ENCODE data around the gene SMCO4. TPM values are rescaled to one million over a fixed set of nuclear protein-coding genes. Genes with fewer than 3 reads are reported as not detected.

Gene SMCO4
- total and polyA plus RNA-seq, 2 donors (not counting 1 experiment from before 2014, with no cell fraction given), result 8.2 to 8.6 TPM

DNA sequence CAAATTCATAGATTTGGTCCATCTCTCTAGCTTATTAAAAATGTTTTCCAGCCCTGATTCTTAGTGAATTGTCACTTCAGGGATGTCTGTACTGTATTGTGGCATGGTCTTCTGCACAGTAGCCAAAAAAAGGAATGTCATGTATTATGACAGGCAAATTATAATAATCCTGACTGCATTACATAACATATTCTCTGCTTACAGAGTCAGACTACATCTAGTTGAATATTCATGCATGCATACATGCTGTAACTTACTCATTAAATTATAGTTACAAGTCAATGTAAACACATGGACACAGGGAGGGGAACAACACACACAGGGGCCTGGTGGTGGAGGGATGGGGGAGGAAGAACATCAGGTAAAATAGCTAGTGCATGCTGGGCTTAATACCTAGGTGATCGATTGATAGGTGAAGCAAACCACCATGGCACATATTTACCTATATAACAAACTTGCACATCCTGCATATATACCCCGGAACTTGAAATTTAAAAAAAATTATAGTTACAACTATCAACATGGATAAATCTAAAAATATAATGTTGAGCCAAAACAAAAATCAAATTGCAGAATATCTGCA is 31.5 kb upstream of the SMCO4 start:
- Histone ChIP-seq H3K4me2 (ENCODE audit: extremely low read depth, insufficient read depth, low read length) (no peak overlapping the region), H3K79me2 (ENCODE audit: control insufficient read depth, insufficient read depth, low read length) (no peaks in the 10 kb centered on the region), H3K9me3 (ENCODE audit: control insufficient read depth, insufficient read depth, low read depth, low read length) (no peaks in the 10 kb centered on the region), H2AFZ (ENCODE audit: low read length) (no peak overlapping the region), H3K27ac (ENCODE audit: insufficient read depth, low read length) (no peak overlapping the region), H3K36me3 (ENCODE audit: control insufficient read depth, insufficient read depth, low read length) (no peaks in the 10 kb centered on the region), H4K20me1 (ENCODE audit: control insufficient read depth, extremely low read depth, insufficient read depth, low read length) (no peaks in the 10 kb centered on the region), H3K4me1 (ENCODE audit: control insufficient read depth, extremely low read depth, insufficient read depth, low read length) (peaks cover 2% of the 10 kb centered on the region), H3K9ac (ENCODE audit: insufficient read depth, low read length) (no peak overlapping the region), H3K27me3 (ENCODE audit: control insufficient read depth, insufficient read depth, low read length) (no peaks in the 10 kb centered on the region), H3K4me3 (replicated peaks in 1 of 4; ENCODE audit: control extremely low read depth in 1 of 4, insufficient read depth in 1 of 4, low read depth in 3 of 4, low read length in 4 of 4) (no peak overlapping the region)
- TF ChIP-seq, protein P1, sequence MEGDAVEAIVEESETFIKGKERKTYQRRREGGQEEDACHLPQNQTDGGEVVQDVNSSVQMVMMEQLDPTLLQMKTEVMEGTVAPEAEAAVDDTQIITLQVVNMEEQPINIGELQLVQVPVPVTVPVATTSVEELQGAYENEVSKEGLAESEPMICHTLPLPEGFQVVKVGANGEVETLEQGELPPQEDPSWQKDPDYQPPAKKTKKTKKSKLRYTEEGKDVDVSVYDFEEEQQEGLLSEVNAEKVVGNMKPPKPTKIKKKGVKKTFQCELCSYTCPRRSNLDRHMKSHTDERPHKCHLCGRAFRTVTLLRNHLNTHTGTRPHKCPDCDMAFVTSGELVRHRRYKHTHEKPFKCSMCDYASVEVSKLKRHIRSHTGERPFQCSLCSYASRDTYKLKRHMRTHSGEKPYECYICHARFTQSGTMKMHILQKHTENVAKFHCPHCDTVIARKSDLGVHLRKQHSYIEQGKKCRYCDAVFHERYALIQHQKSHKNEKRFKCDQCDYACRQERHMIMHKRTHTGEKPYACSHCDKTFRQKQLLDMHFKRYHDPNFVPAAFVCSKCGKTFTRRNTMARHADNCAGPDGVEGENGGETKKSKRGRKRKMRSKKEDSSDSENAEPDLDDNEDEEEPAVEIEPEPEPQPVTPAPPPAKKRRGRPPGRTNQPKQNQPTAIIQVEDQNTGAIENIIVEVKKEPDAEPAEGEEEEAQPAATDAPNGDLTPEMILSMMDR (conservative IDR thresholded peaks at IDR 0.05 in 1 of 2, IDR thresholded peaks at IDR 0.05 in 1 of 2; ENCODE audit: low read depth in 1 of 2, low read length in 2 of 2), result no peak
- TF ChIP-seq EZH2 (IDR thresholded peaks at IDR 0.05; ENCODE audit: low read length, missing control alignments), result no peak
- DNase-seq (ENCODE audit: low read depth in 2 of 2), result no peak

DNA sequence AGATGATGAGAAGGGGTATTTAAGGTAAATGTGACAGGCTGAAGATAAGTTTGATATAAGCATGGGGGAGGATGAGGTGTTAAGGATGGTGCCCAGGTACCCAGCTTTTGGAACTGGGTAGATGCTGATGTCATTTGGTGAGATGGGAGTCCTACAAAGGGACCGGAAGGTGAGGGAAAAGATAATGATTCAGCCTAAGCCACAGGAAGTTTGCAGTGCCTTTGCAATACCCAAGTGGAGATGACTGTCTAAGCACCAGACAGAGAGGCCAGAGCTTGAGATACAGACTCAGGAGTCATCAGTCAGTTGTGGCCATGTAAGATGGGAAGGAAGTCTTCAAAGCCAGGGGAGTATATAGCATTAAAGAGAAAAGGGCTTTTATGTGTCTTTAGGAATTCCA is 30.0 kb upstream of the SMCO4 start:
- Histone ChIP-seq H4K20me1 (ENCODE audit: control insufficient read depth, extremely low read depth, insufficient read depth, low read length) (no peaks in the 10 kb centered on the region), H3K4me1 (ENCODE audit: control insufficient read depth, extremely low read depth, insufficient read depth, low read length) (peaks cover 2% of the 10 kb centered on the region), H3K27ac (ENCODE audit: insufficient read depth, low read length) (no peak overlapping the region), H3K4me3 (replicated peaks in 1 of 4; ENCODE audit: control extremely low read depth in 1 of 4, insufficient read depth in 1 of 4, low read depth in 3 of 4, low read length in 4 of 4) (no peak overlapping the region), H2AFZ (ENCODE audit: low read length) (no peak overlapping the region), H3K79me2 (ENCODE audit: control insufficient read depth, insufficient read depth, low read length) (no peaks in the 10 kb centered on the region), H3K36me3 (ENCODE audit: control insufficient read depth, insufficient read depth, low read length) (no peaks in the 10 kb centered on the region), H3K4me2 (ENCODE audit: extremely low read depth, insufficient read depth, low read length) (no peak overlapping the region), H3K27me3 (ENCODE audit: control insufficient read depth, insufficient read depth, low read length) (no peaks in the 10 kb centered on the region), H3K9ac (ENCODE audit: insufficient read depth, low read length) (no peak overlapping the region), H3K9me3 (ENCODE audit: control insufficient read depth, insufficient read depth, low read depth, low read length) (no peaks in the 10 kb centered on the region)
- DNase-seq (ENCODE audit: low read depth in 2 of 2), result no peak
- TF ChIP-seq, protein P1 (conservative IDR thresholded peaks at IDR 0.05 in 1 of 2, IDR thresholded peaks at IDR 0.05 in 1 of 2; ENCODE audit: low read depth in 1 of 2, low read length in 2 of 2), result no peak
- TF ChIP-seq EZH2 (IDR thresholded peaks at IDR 0.05; ENCODE audit: low read length, missing control alignments), result no peak

DNA sequence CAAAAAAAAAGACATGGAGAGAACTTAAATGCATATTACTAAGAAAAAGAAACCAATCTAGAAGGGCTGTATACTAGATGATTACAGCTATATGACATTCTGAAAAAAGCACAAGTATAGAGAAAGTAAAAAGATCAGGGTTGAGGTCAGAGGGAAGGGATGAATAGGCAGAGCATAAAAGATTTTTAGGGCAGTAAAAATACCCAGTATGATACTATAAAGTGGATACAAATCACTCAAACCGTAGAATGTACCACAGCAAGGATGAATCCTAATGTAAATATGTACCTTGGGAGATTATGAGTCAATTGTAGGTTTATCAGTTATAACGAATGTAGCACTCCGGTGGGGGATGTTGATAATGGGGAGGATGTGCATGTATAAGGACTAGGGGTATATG is 29.4 kb upstream of the SMCO4 start:
- H3K9me3 ChIP-seq (ENCODE audit: control insufficient read depth, insufficient read depth, low read depth, low read length), result no peaks in the 10 kb centered on the region
- no peaks in the 10 kb centered on the region for H3K79me2 ChIP-seq (ENCODE audit: control insufficient read depth, insufficient read depth, low read length)
- H3K36me3 ChIP-seq (ENCODE audit: control insufficient read depth, insufficient read depth, low read length), result no peaks in the 10 kb centered on the region
- no peak overlapping the region for H2AFZ ChIP-seq (ENCODE audit: low read length)
- no peak overlapping the region for H3K4me2 ChIP-seq (ENCODE audit: extremely low read depth, insufficient read depth, low read length)
- TF ChIP-seq, protein P1 (conservative IDR thresholded peaks at IDR 0.05 in 1 of 2, IDR thresholded peaks at IDR 0.05 in 1 of 2; ENCODE audit: low read depth in 1 of 2, low read length in 2 of 2), result no peak
- no peak for TF ChIP-seq EZH2 (IDR thresholded peaks at IDR 0.05; ENCODE audit: low read length, missing control alignments)
- H3K4me1 ChIP-seq (ENCODE audit: control insufficient read depth, extremely low read depth, insufficient read depth, low read length), result peaks cover 2% of the 10 kb centered on the region
- no peak overlapping the region for H3K27ac ChIP-seq (ENCODE audit: insufficient read depth, low read length)
- no peaks in the 10 kb centered on the region for H3K27me3 ChIP-seq (ENCODE audit: control insufficient read depth, insufficient read depth, low read length)
- DNase-seq (ENCODE audit: low read depth in 2 of 2), result no peak
- H4K20me1 ChIP-seq (ENCODE audit: control insufficient read depth, extremely low read depth, insufficient read depth, low read length), result no peaks in the 10 kb centered on the region
- no peak overlapping the region for H3K9ac ChIP-seq (ENCODE audit: insufficient read depth, low read length)
- H3K4me3 ChIP-seq (replicated peaks in 1 of 4; ENCODE audit: control extremely low read depth in 1 of 4, insufficient read depth in 1 of 4, low read depth in 3 of 4, low read length in 4 of 4), result no peak overlapping the region
